Muscle of leg (tissue), 11 donors: ENCODE data around the gene CLRN2. TPM values are rescaled to one million over a fixed set of nuclear protein-coding genes. Genes with fewer than 3 reads are reported as not detected.

Experiments used
- DNase-seq: peaks from one replicate; pipeline ENCODE4 v3.0.0; 2013
- H3K27ac ChIP-seq: one replicate; pipeline ENCODE4 v1.5.1; 2013; ENCODE audit warnings: mild to moderate bottlenecking, low read length, control low read depth
- H3K27me3 ChIP-seq: one replicate; pipeline ENCODE4 v1.6.1; 2013; ENCODE audit warnings: low read length; ENCODE audit not compliant: control insufficient read depth, insufficient read depth
- H3K36me3 ChIP-seq: one replicate; pipeline ENCODE4 v1.6.1; 2013; ENCODE audit warnings: low read length; ENCODE audit not compliant: control insufficient read depth, insufficient read depth
- H3K4me1 ChIP-seq: one replicate; pipeline ENCODE4 v1.6.1; 2013; ENCODE audit warnings: low read length; ENCODE audit not compliant: control insufficient read depth, insufficient read depth
- H3K4me3 ChIP-seq: one replicate; pipeline ENCODE4 v1.5.1; 2013; ENCODE audit warnings: low read length, control low read depth
- H3K9me3 ChIP-seq: replicated peaks from 2 replicates; pipeline ENCODE4 v1.6.1; 2013; ENCODE audit warnings: low read depth, low read length; ENCODE audit not compliant: control insufficient read depth
- WGBS: methylation state at CpG from one replicate; pipeline ENCODE4 v1.1.5; 2013; ENCODE audit warnings: missing lambda C conversion rate; ENCODE audit not compliant: insufficient coverage; 5-methylcytosine and 5-hydroxymethylcytosine counted together
- polyA plus RNA-seq, 8 donors: library from polyadenylated mRNA; unstranded; fragments of 120-200 nt; gene quantifications; one replicate each; pipeline versions ENCODE4 v1.2.1 to v1.2.3, GENCODE V29; 2013; ENCODE audit warnings: inconsistent platforms in 1 of 8, low replicate concordance in 1 of 8; ENCODE audit not compliant: insufficient read length in 8 of 8, insufficient read depth in 1 of 8
- total RNA-seq: library from RNA; stranded (reverse); fragments of 120-200 nt; gene quantifications from one replicate; pipeline ENCODE4 v1.2.4, GENCODE V29; 2013

Gene CLRN2
- total and polyA plus RNA-seq, 9 donors, result not detected

GRCh38 chr4:17489123-17489522 is 25.8 kb upstream of the CLRN2 start:
- no CpG with 5 or more reads among the region's 5 CpGs for WGBS
- Histone ChIP-seq H3K4me3 (no peak overlapping the region), H3K27ac (no peak overlapping the region), H3K9me3 (no peaks in the 10 kb centered on the region), H3K4me1 (peaks cover 14% of the 10 kb centered on the region), H3K27me3 (no peaks in the 10 kb centered on the region), H3K36me3 (peaks cover 45% of the 10 kb centered on the region)
- DNase-seq, result no peak

GRCh38 chr4:17489721-17490120 is 25.2 kb upstream of the CLRN2 start:
- H3K4me1 ChIP-seq, result peaks cover 14% of the 10 kb centered on the region
- no peak overlapping the region for H3K4me3 ChIP-seq
- 71% methylated on average over 4 of the region's 8 CpGs for WGBS
- H3K9me3 ChIP-seq, result no peaks in the 10 kb centered on the region
- peaks cover 48% of the 10 kb centered on the region for H3K36me3 ChIP-seq
- H3K27ac ChIP-seq, result no peak overlapping the region
- DNase-seq, result no peak
- no peaks in the 10 kb centered on the region for H3K27me3 ChIP-seq

GRCh38 chr4:17490575-17491059 is 24.3 kb upstream of the CLRN2 start:
- no peak overlapping the region for H3K27ac ChIP-seq
- H3K36me3 ChIP-seq, result peaks cover 57% of the 10 kb centered on the region
- H3K27me3 ChIP-seq, result no peaks in the 10 kb centered on the region
- WGBS, result 100% methylated on average over 3 of the region's 6 CpGs
- no peak for DNase-seq
- H3K9me3 ChIP-seq, result no peaks in the 10 kb centered on the region
- H3K4me3 ChIP-seq, result no peak overlapping the region
- H3K4me1 ChIP-seq, result peaks cover 14% of the 10 kb centered on the region

GRCh38 chr4:17491196-17491595 is 23.8 kb upstream of the CLRN2 start:
- Histone ChIP-seq H3K36me3 (peaks cover 55% of the 10 kb centered on the region), H3K4me1 (peaks cover 14% of the 10 kb centered on the region), H3K27me3 (no peaks in the 10 kb centered on the region), H3K9me3 (no peaks in the 10 kb centered on the region), H3K27ac (no peak overlapping the region), H3K4me3 (no peak overlapping the region)
- WGBS, result 17% methylated on average over 1 of the region's 3 CpGs
- DNase-seq, result peak; percentile 52

- 92% methylated on average over 7 of the region's 15 CpGs for WGBS
- Histone ChIP-seq H3K36me3 (peaks cover 49% of the 10 kb centered on the region), H3K9me3 (no peaks in the 10 kb centered on the region), H3K4me1 (peaks cover 12% of the 10 kb centered on the region), H3K27ac (no peak overlapping the region), H3K4me3 (no peak overlapping the region), H3K27me3 (no peaks in the 10 kb centered on the region)
- DNase-seq, result peak; percentile 67
Observed at GRCh38 chr4:17492058-17492741, 22.8 kb upstream of the CLRN2 start.

GRCh38 chr4:17492876-17493275 is 22.1 kb upstream of the CLRN2 start:
- Histone ChIP-seq H3K36me3 (peaks cover 52% of the 10 kb centered on the region), H3K9me3 (no peaks in the 10 kb centered on the region), H3K4me3 (no peak overlapping the region), H3K4me1 (peaks cover 12% of the 10 kb centered on the region), H3K27me3 (no peaks in the 10 kb centered on the region), H3K27ac (no peak overlapping the region)
- DNase-seq, result no peak
- WGBS, result 67% methylated on average over 1 of the region's 2 CpGs

GRCh38 chr4:17493619-17494018 is 21.3 kb upstream of the CLRN2 start:
- H3K4me1 ChIP-seq, result peaks cover 12% of the 10 kb centered on the region
- H3K27me3 ChIP-seq, result no peaks in the 10 kb centered on the region
- peaks cover 52% of the 10 kb centered on the region for H3K36me3 ChIP-seq
- H3K9me3 ChIP-seq, result no peaks in the 10 kb centered on the region
- DNase-seq, result no peak
- H3K4me3 ChIP-seq, result no peak overlapping the region
- H3K27ac ChIP-seq, result no peak overlapping the region
- WGBS, result 60% methylated on average over 1 of the region's 4 CpGs

GRCh38 chr4:17494258-17495190 is 20.4 kb upstream of the CLRN2 start:
- DNase-seq, result no peak
- peaks cover 12% of the 10 kb centered on the region for H3K4me1 ChIP-seq
- no peak overlapping the region for H3K4me3 ChIP-seq
- H3K27me3 ChIP-seq, result no peaks in the 10 kb centered on the region
- H3K9me3 ChIP-seq, result no peaks in the 10 kb centered on the region
- WGBS, result 72% methylated on average over 7 of the region's 10 CpGs
- H3K36me3 ChIP-seq, result peaks cover 46% of the 10 kb centered on the region
- no peak overlapping the region for H3K27ac ChIP-seq

- H3K4me3 ChIP-seq, result no peak overlapping the region
- no peaks in the 10 kb centered on the region for H3K4me1 ChIP-seq
- H3K27ac ChIP-seq, result no peak overlapping the region
- H3K27me3 ChIP-seq, result no peaks in the 10 kb centered on the region
- peaks cover 52% of the 10 kb centered on the region for H3K36me3 ChIP-seq
- DNase-seq, result no peak
- no peaks in the 10 kb centered on the region for H3K9me3 ChIP-seq
- 100% methylated on average over 1 of the region's 7 CpGs for WGBS
Observed at GRCh38 chr4:17497890-17498523, 17.0 kb upstream of the CLRN2 start.

GRCh38 chr4:17500574-17500973 is 14.4 kb upstream of the CLRN2 start:
- Histone ChIP-seq H3K27ac (no peak overlapping the region), H3K36me3 (peaks cover 42% of the 10 kb centered on the region), H3K4me3 (no peak overlapping the region), H3K4me1 (no peaks in the 10 kb centered on the region), H3K9me3 (no peaks in the 10 kb centered on the region), H3K27me3 (no peaks in the 10 kb centered on the region)
- DNase-seq, result no peak
